CD4-positive, alpha-beta T cell treated with Interleukin-17A for 4 hours (primary cell): Measurements from ENCODE around the gene MRPL1.

ENCODE experiments used
- DNase-seq: peaks from one replicate; pipeline ENCODE4 v3.0.0-alpha.2; 2020; ENCODE audit warnings: mixed read lengths

MRPL1 gene

DNA sequence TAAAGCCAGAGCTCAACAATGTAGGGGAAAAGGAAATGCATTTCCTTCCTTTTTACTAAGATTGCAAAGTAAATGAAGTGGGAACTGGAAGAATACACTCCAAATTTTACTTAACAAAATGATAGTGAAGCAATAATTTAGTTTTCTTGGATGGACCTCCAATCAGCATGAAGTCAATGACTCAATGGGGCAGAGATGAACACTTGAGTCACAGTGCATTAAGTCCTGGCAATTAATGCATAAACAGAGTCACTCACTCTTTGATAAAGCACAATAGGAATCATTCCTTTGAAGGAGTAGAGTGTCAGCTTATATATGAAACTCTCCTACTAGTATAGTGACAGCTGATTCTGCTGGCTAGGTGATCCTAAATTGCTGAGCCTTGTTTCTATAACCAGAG, 127.8 kb downstream of the MRPL1 start:
- DNase-seq, result no peak

GRCh38 chr4:77990904-77991358, 128.3 kb downstream of the MRPL1 start:
- no peak for DNase-seq

DNA sequence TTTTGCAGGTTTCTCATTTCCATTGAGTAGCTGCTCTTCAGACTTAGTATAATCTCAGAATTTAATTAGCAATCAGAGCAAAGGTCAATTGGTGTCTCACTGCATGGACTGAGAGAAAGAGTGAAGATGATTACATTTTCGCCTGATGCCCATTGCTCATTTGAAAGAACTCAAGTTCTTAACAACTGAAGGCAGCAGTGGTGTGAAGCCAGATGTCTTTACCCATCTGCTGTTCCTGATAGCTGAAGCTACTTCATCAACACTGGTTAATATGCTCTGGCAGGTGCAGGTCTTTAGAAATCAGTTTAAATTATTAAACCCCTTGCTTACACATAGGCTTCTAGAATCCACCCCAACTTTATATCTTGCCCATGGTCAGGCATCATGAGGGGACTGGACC, 130.0 kb downstream of the MRPL1 start:
- no peak for DNase-seq

GRCh38 chr4:77994194-77994721, 131.6 kb downstream of the MRPL1 start:
- DNase-seq, result no peak

- no peak for DNase-seq
These were observed 133.4 kb downstream of the MRPL1 start for GRCh38 chr4:77996076-77996475.

DNA sequence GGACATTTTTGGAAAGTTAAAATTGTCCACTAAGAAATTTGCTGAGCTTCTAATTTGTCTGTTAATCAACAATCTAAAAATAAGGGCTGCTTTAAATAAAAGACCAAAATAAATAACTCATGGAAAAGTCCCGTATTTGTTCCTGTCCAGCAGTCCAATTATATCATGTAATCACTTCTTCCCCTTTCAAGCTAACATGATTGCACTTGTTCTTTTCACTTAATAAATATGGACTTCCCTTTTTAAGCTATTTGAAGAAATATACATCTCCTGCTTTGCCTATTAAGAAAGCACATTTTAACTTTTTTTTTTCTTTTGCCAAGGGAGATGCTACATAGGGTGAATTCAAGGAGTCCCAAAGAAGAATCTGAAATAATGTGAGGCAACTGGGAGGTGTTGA, 138.9 kb downstream of the MRPL1 start:
- no peak for DNase-seq

DNA sequence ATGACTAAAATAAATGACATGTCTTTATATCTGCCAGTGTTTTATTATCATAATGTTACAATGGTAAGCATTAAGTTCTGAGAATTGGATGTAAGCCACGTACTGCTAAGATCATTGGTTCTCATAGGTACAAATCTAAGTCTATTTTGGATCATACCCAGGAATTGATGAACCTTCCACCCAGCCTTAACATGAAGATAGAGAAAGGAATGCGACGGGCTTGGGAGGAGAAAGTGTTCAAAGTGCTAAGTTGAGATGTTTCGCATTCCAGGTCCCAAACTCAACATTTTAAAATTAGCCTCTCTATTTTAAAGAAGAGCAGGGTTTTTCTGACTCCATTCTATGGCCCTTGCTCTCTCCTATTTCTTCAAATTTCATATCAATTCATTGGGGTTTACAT, 139.6 kb downstream of the MRPL1 start:
- DNase-seq, result no peak
